Measurements from ENCODE around the gene PSMD13. TPM values are rescaled to one million over a fixed set of nuclear protein-coding genes. Genes with fewer than 3 reads are reported as not detected.

Gene PSMD13
- total and polyA plus RNA-seq, 2 of the 13 experiments (the other 11 are each of a cell fraction or from before 2014, with no cell fraction given): 83.0 to 117 TPM

DNA sequence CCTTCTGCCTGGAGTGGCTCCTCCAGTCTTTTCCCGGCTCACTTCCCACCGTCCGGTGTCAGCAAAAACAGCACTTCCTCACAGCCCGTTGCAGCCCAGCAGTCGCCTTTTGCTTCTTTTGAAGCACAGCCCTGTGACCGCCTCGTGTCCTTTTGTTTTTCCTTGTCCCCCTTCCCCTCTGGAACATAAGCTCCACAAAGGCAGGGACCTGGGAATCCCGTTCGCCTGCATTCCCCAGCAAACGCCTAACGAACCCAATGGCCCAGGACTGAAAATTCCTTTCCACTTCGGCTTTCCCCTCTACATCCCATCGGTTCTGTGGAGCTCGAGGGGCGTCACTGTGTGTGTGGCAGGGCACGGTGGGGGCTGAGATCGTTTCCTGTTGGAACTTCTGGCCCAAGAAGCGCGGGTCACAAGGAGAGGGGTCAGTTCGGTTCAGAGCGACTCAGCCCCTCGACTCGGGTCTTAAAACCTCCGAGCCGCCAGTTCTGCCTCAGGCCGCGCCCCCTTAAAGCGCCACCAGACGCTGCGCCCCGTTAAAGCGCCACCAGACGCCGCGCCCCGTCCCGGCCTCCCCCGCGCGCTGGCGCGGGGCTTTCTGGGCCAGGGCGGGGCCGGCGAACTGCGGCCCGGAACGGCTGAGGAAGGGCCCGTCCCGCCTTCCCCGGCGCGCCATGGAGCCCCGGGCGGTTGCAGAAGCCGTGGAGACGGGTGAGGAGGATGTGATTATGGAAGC, 28.4 kb upstream of the PSMD13 start (continued):
- peak; percentile 77 for TF ChIP-seq GMEB1 (CRISPR knock-in tag; IDR thresholded peaks at IDR 0.05; ENCODE audit: borderline replicate concordance)
- TF ChIP-seq, protein P1, sequence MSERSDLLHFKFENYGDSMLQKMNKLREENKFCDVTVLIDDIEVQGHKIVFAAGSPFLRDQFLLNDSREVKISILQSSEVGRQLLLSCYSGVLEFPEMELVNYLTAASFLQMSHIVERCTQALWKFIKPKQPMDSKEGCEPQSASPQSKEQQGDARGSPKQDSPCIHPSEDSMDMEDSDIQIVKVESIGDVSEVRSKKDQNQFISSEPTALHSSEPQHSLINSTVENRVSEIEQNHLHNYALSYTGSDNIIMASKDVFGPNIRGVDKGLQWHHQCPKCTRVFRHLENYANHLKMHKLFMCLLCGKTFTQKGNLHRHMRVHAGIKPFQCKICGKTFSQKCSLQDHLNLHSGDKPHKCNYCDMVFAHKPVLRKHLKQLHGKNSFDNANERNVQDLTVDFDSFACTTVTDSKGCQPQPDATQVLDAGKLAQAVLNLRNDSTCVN (CRISPR knock-in tag; IDR thresholded peaks at IDR 0.05; ENCODE audit: borderline replicate concordance): no peak
- no peak for TF ChIP-seq PAXIP1 (CRISPR knock-in tag; conservative IDR thresholded peaks at IDR 0.05)
- TF ChIP-seq ZNF614 (CRISPR knock-in tag; IDR thresholded peaks at IDR 0.05; ENCODE audit: borderline replicate concordance): no peak
- TF ChIP-seq, protein P2, sequence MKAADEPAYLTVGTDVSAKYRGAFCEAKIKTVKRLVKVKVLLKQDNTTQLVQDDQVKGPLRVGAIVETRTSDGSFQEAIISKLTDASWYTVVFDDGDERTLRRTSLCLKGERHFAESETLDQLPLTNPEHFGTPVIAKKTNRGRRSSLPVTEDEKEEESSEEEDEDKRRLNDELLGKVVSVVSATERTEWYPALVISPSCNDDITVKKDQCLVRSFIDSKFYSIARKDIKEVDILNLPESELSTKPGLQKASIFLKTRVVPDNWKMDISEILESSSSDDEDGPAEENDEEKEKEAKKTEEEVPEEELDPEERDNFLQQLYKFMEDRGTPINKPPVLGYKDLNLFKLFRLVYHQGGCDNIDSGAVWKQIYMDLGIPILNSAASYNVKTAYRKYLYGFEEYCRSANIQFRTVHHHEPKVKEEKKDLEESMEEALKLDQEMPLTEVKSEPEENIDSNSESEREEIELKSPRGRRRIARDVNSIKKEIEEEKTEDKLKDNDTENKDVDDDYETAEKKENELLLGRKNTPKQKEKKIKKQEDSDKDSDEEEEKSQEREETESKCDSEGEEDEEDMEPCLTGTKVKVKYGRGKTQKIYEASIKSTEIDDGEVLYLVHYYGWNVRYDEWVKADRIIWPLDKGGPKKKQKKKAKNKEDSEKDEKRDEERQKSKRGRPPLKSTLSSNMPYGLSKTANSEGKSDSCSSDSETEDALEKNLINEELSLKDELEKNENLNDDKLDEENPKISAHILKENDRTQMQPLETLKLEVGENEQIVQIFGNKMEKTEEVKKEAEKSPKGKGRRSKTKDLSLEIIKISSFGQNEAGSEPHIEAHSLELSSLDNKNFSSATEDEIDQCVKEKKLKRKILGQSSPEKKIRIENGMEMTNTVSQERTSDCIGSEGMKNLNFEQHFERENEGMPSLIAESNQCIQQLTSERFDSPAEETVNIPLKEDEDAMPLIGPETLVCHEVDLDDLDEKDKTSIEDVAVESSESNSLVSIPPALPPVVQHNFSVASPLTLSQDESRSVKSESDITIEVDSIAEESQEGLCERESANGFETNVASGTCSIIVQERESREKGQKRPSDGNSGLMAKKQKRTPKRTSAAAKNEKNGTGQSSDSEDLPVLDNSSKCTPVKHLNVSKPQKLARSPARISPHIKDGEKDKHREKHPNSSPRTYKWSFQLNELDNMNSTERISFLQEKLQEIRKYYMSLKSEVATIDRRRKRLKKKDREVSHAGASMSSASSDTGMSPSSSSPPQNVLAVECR (CRISPR knock-in tag; IDR thresholded peaks at IDR 0.05; ENCODE audit: borderline replicate concordance): peak; percentile 76
- TF ChIP-seq ZNF615 (CRISPR knock-in tag; IDR thresholded peaks at IDR 0.05; ENCODE audit: borderline replicate concordance): no peak
- no peak for TF ChIP-seq SRY (CRISPR knock-in tag; IDR thresholded peaks at IDR 0.05)
- peak; percentile 65; the same call in 1 of the 2 replicates for TF ChIP-seq MYPOP (CRISPR knock-in tag; IDR thresholded peaks at IDR 0.05)
- TF ChIP-seq, protein P3, sequence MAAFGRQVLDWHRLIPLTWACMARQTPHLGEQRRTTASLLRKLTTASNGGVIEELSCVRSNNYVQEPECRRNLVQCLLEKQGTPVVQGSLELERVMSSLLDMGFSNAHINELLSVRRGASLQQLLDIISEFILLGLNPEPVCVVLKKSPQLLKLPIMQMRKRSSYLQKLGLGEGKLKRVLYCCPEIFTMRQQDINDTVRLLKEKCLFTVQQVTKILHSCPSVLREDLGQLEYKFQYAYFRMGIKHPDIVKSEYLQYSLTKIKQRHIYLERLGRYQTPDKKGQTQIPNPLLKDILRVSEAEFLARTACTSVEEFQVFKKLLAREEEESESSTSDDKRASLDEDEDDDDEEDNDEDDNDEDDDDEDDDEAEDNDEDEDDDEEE (CRISPR knock-in tag; IDR thresholded peaks at IDR 0.05): no peak
- no peak for TF ChIP-seq CENPX (CRISPR knock-in tag; IDR thresholded peaks at IDR 0.05)
- no peak for TF ChIP-seq KLF6 (CRISPR knock-in tag; IDR thresholded peaks at IDR 0.05)
- TF ChIP-seq, protein P4, sequence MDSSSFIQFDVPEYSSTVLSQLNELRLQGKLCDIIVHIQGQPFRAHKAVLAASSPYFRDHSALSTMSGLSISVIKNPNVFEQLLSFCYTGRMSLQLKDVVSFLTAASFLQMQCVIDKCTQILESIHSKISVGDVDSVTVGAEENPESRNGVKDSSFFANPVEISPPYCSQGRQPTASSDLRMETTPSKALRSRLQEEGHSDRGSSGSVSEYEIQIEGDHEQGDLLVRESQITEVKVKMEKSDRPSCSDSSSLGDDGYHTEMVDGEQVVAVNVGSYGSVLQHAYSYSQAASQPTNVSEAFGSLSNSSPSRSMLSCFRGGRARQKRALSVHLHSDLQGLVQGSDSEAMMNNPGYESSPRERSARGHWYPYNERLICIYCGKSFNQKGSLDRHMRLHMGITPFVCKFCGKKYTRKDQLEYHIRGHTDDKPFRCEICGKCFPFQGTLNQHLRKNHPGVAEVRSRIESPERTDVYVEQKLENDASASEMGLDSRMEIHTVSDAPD (CRISPR knock-in tag; IDR thresholded peaks at IDR 0.05): no peak

Measured in HepG2 (cell line).